ENCODE data around the gene BLTP1. TPM values are rescaled to one million over a fixed set of nuclear protein-coding genes. Genes with fewer than 3 reads are reported as not detected.

Gene BLTP1
- total RNA-seq, 4 donors from 2014 or later: 58.7 to 167 (median 82.8) TPM

DNA sequence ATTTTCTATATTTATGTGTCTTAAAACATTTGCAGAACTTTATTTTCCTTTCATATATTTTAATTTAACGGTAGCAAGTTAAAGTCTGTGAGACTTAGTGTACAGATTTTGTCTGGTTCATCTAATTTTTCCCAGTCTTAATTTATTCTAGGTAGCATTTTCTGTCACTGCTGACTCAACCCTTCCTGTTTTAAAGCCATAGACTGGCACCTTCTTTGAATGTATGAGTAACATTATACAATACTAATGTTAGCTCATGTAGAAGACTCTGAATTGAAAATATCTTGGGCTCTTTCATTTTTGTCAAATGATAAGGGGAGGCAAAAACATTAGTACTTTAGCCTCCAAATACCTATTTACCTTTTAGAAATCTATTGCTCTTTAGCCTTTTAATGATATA is 43.6 kb downstream of the BLTP1 start:
- peaks cover 33% of the 10 kb centered on the region for H3K36me3 ChIP-seq
- WGBS: 94% methylated on average over 1 of the region's 1 CpG
- H3K9me3 ChIP-seq: no peaks in the 10 kb centered on the region
- no peaks in the 10 kb centered on the region for H3K27me3 ChIP-seq
- TF ChIP-seq POLR2AphosphoS5 (IDR thresholded peaks at IDR 0.05) (no peak), POLR2A (IDR thresholded peaks at IDR 0.05) (no peak), EP300 (IDR thresholded peaks at IDR 0.05) (no peak)
- TF ChIP-seq, protein P1, sequence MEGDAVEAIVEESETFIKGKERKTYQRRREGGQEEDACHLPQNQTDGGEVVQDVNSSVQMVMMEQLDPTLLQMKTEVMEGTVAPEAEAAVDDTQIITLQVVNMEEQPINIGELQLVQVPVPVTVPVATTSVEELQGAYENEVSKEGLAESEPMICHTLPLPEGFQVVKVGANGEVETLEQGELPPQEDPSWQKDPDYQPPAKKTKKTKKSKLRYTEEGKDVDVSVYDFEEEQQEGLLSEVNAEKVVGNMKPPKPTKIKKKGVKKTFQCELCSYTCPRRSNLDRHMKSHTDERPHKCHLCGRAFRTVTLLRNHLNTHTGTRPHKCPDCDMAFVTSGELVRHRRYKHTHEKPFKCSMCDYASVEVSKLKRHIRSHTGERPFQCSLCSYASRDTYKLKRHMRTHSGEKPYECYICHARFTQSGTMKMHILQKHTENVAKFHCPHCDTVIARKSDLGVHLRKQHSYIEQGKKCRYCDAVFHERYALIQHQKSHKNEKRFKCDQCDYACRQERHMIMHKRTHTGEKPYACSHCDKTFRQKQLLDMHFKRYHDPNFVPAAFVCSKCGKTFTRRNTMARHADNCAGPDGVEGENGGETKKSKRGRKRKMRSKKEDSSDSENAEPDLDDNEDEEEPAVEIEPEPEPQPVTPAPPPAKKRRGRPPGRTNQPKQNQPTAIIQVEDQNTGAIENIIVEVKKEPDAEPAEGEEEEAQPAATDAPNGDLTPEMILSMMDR (IDR thresholded peaks at IDR 0.05): no peak
- H3K4me1 ChIP-seq: no peaks in the 10 kb centered on the region
- H3K27ac ChIP-seq: no peak overlapping the region
- DNase-seq (ENCODE audit: low spot score in 2 of 2): no peak
- H3K4me3 ChIP-seq: no peak overlapping the region

Other genes with a start within 250 kb of the BLTP1 start
- gene TRPC3, start 200.3 kb upstream of the BLTP1 start, total RNA-seq: under 1 TPM; 0.18 to 0.80 (median 0.28) TPM
- not detected for gene ADAD1, start 226.7 kb downstream of the BLTP1 start, total RNA-seq